Lung (tissue), 12 donors: ENCODE data around the gene SMOC1. TPM values are rescaled to one million over a fixed set of nuclear protein-coding genes. Genes with fewer than 3 reads are reported as not detected.

ENCODE experiments used
- ATAC-seq: fragments of 200-7000 bp; cut with Tn5 transposase; one replicate; pipeline ENCODE4 v1.9.1; 2020; ENCODE audit warnings: moderate number of reproducible peaks; ENCODE audit not compliant: insufficient read depth, low FRiP score
- DNase-seq, 3 donors: peaks; one replicate each; pipeline ENCODE4 v3.0.0-alpha.2; 2013 to 2017
- H3K27ac ChIP-seq, 2 donors: one replicate each; pipeline ENCODE4 v1.5.1; 2013; ENCODE audit warnings: mild to moderate bottlenecking in 2 of 2, moderate library complexity in 2 of 2, control low read depth in 1 of 2, inconsistent platforms in 1 of 2, low read depth in 1 of 2, low read length in 1 of 2
- H3K27me3 ChIP-seq, 3 donors: one replicate each; pipeline ENCODE4 v1.5.1; 2013; ENCODE audit warnings: low read length in 2 of 3; ENCODE audit not compliant: control insufficient read depth in 3 of 3, insufficient read depth in 3 of 3
- H3K36me3 ChIP-seq, 4 donors: one replicate each; pipeline ENCODE4 v1.5.1; 2013; ENCODE audit warnings: low read length in 4 of 4, mild to moderate bottlenecking in 1 of 4, moderate library complexity in 1 of 4; ENCODE audit not compliant: control insufficient read depth in 4 of 4, insufficient read depth in 4 of 4
- H3K4me1 ChIP-seq, 5 donors: one replicate each; pipeline ENCODE4 v1.5.1; 2013; ENCODE audit warnings: low read length in 5 of 5, mild to moderate bottlenecking in 2 of 5, moderate library complexity in 1 of 5; ENCODE audit not compliant: control insufficient read depth in 5 of 5, insufficient read depth in 5 of 5
- H3K4me3 ChIP-seq: one replicate; pipeline ENCODE4 v1.5.1; 2013; ENCODE audit warnings: mild to moderate bottlenecking, control low read depth, moderate library complexity
- H3K9ac ChIP-seq, 2 donors: one replicate each; pipeline ENCODE4 v1.5.1; 2013; ENCODE audit warnings: low read length in 2 of 2, control low read depth in 1 of 2; ENCODE audit not compliant: insufficient read depth in 1 of 2
- H3K9me3 ChIP-seq, 4 donors: one replicate each; pipeline ENCODE4 v1.5.1; 2013; ENCODE audit warnings: low read length in 3 of 4, mild to moderate bottlenecking in 1 of 4, moderate library complexity in 1 of 4; ENCODE audit not compliant: control insufficient read depth in 4 of 4, insufficient read depth in 3 of 4
- WGBS, 2 donors: extraction: QIAGEN DNeasy Blood & Tissue Kit; methylation state at CpG; one replicate each; pipeline ENCODE4 v1.1.7; 2013; 5-methylcytosine and 5-hydroxymethylcytosine counted together
- polyA plus RNA-seq, 2 donors: library from polyadenylated mRNA; stranded (reverse); fragments of 200-250 nt; gene quantifications; one replicate each; pipeline ENCODE4 v1.2.1, GENCODE V29; 2013
- total RNA-seq, 2 donors: library from RNA; depleted of rRNA in 1 of 2; stranded (reverse); fragments of >200 nt in 1 of 2; gene quantifications; one replicate each; pipeline ENCODE4 v1.2.1, GENCODE V29; 2014 to 2021
- TF ChIP-seq, protein P1 (sequence below): IDR thresholded peaks from 2 replicates; pipeline ENCODE4 v1.5.1; 2012; ENCODE audit warnings: mild to moderate bottlenecking; ENCODE audit errors: control extremely low read depth, extremely low read depth
- donor health status: control.
- donor health status: control.
- donor health status: Bipolar disorder and iron deficiency.
- donor health status: healthy.
- donor health status: DM: yes; HTN: yes; CAD: no.

SMOC1 gene
- total and polyA plus RNA-seq, 4 donors: 0.52 to 1.9 (median 1.1) TPM

DNA sequence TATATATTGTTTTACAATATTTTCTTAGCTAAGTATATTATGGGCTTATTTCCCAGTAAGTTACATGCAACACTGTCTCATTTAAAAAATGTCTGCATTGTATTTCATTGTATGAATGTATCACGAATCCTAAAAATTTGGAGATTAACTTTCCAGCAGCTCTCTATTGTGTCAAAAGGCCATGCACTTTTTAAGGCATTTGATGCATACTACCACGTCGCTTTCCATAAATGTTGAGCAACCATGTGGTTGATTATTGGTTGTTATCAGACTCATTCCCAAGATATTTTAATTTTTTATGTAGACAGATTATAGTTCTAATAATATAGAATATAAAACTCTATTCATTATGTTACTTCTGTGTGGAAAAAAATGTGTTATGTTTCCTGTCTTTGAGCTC, 79.9 kb downstream of the SMOC1 start:
- DNase-seq (no peak), ATAC-seq (no peak)
- no peaks in the 10 kb centered on the region for H3K36me3 ChIP-seq
- no peak overlapping the region for H3K27ac ChIP-seq
- no peaks in the 10 kb centered on the region for H3K4me1 ChIP-seq
- H3K9ac ChIP-seq: no peak overlapping the region
- 90 to 91% methylated on average over 3 of the region's 3 CpGs for WGBS, 2 donors
- H3K27me3 ChIP-seq: peaks cover 0 to 2% (median 0%) of the 10 kb centered on the region in 3 donors
- no peaks in the 10 kb centered on the region for H3K9me3 ChIP-seq
- H3K4me3 ChIP-seq: no peak overlapping the region
- TF ChIP-seq, protein P1, sequence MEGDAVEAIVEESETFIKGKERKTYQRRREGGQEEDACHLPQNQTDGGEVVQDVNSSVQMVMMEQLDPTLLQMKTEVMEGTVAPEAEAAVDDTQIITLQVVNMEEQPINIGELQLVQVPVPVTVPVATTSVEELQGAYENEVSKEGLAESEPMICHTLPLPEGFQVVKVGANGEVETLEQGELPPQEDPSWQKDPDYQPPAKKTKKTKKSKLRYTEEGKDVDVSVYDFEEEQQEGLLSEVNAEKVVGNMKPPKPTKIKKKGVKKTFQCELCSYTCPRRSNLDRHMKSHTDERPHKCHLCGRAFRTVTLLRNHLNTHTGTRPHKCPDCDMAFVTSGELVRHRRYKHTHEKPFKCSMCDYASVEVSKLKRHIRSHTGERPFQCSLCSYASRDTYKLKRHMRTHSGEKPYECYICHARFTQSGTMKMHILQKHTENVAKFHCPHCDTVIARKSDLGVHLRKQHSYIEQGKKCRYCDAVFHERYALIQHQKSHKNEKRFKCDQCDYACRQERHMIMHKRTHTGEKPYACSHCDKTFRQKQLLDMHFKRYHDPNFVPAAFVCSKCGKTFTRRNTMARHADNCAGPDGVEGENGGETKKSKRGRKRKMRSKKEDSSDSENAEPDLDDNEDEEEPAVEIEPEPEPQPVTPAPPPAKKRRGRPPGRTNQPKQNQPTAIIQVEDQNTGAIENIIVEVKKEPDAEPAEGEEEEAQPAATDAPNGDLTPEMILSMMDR: no peak

DNA sequence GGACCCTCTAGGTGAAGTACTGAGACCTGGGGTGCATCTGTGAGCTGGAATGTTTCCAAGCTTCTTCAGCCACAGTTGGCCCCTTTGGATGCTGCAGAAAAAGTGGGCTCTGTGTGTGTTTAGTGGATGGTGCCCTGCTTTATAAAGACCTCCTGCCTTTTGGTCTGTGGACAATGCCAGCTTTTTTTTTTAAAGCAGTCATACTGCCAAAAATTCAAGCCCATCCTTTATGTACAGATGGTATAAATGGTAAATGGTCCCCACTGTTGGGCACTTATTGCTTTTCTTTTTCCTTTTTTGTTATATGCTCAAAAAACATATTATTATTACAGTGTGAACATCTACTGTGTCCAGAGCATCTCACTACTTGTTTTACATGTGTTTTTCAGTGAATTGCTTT, 81.1 kb downstream of the SMOC1 start:
- TF ChIP-seq, protein P1: no peak
- H3K9ac ChIP-seq: no peak overlapping the region
- H3K9me3 ChIP-seq: no peaks in the 10 kb centered on the region
- DNase-seq: no peak
- H3K36me3 ChIP-seq: no peaks in the 10 kb centered on the region
- H3K27me3 ChIP-seq: peaks cover 0 to 3% (median 2%) of the 10 kb centered on the region in 3 donors
- H3K27ac ChIP-seq: no peak overlapping the region
- no peak overlapping the region for H3K4me3 ChIP-seq
- H3K4me1 ChIP-seq: no peaks in the 10 kb centered on the region
- ATAC-seq: no peak

DNA sequence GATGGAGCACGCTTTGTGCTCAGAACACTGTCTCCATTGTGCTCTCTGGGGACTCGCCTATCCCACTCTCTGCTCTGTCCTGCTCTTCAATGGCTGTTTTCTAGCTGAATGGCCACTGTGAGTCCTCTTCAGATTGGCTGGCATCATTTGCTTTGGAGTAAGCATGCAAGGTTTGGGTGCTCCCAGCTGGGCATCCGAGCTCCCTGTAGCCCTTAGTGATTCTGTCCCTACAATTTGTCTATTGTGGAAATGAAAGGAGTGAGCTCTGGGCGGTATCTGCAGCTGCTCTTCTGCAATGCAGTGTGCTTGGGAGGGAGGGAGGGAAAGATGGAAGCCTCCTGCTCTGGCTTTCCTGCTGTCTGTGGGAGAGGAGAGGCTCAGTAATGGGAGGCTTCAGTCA, 84.8 kb downstream of the SMOC1 start:
- TF ChIP-seq, protein P1: no peak
- Histone ChIP-seq H3K36me3 (no peaks in the 10 kb centered on the region), H3K27ac (no peak overlapping the region), H3K4me3 (no peak overlapping the region), H3K4me1 (no peaks in the 10 kb centered on the region), H3K9ac (no peak overlapping the region), H3K9me3 (no peaks in the 10 kb centered on the region), H3K27me3 (peaks cover 0 to 3% (median 2%) of the 10 kb centered on the region in 3 donors)
- 88 to 92% methylated on average over 4 of the region's 4 CpGs for WGBS, 2 donors
- DNase-seq (no peak), ATAC-seq (no peak)

DNA sequence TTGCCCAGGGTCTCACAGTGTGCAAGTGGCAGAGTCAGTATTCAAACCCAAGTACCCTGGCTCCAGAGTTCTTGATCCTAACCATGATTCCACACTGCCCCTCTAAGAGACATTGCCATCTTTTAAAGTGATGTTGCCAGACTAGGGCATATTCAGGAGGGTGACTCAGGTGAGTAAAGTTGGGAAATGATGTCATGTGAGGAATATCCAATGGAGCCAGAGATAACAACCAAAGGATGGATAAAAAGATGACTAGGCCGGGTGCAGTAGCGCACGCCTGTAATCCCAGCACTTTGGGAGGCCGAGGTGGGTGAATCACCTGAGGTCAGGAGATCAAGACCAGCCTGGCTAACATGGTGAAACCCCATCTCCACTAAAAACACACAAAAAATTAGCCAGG, 85.6 kb downstream of the SMOC1 start:
- Histone ChIP-seq H3K27ac (no peak overlapping the region), H3K27me3 (peaks cover 0 to 3% (median 2%) of the 10 kb centered on the region in 3 donors), H3K9me3 (no peaks in the 10 kb centered on the region), H3K36me3 (no peaks in the 10 kb centered on the region), H3K9ac (no peak overlapping the region), H3K4me3 (no peak overlapping the region), H3K4me1 (no peaks in the 10 kb centered on the region)
- WGBS, 2 donors: 97 to 98% methylated on average over 4 of the region's 4 CpGs
- TF ChIP-seq, protein P1: no peak
- ATAC-seq (no peak), DNase-seq (no peak)
